GM23338 (cell line): ENCODE results near the gene MCM3. TPM values are rescaled to one million over a fixed set of nuclear protein-coding genes. Genes with fewer than 3 reads are reported as not detected.

Experiments used
- ATAC-seq: fragments of 200-7000 bp; cut with Tn5 transposase; 3 replicates; pipeline ENCODE4 v1.9.1; 2020
- DNase-seq: peaks from one replicate; pipeline ENCODE4 v3.0.0-alpha.2; 2015; ENCODE audit warnings: low spot score
- H2AFZ ChIP-seq: fragments of 200-600 bp; sonication (generic); 2 replicates; pipeline ENCODE4 v1.8.0; 2016; ENCODE audit warnings: antibody characterized with exemption, mild to moderate bottlenecking, moderate library complexity
- H3F3A ChIP-seq: fragments of 200-600 bp; sonication (generic); replicated peaks from 2 replicates; pipeline ENCODE4 v1.8.0; 2017; ENCODE audit warnings: antibody characterized with exemption, mixed run types, low read depth
- H3K27ac ChIP-seq: fragments of 200-600 bp; sonication (generic); 2 replicates; pipeline ENCODE4 v1.6.1; 2016; ENCODE audit warnings: low read depth
- H3K27me3 ChIP-seq: fragments of 200-600 bp; sonication (generic); 2 replicates; pipeline ENCODE4 v1.8.0; 2016; ENCODE audit warnings: mild to moderate bottlenecking, mixed run types, moderate library complexity; ENCODE audit not compliant: insufficient read depth
- H3K36me3 ChIP-seq: fragments of 200-600 bp; sonication (generic); 2 replicates; pipeline ENCODE4 v1.8.0; 2016; ENCODE audit warnings: mild to moderate bottlenecking; ENCODE audit not compliant: insufficient read depth
- H3K4me1 ChIP-seq: fragments of 200-600 bp; sonication (generic); 2 replicates; pipeline ENCODE4 v1.8.0; 2016; ENCODE audit warnings: mild to moderate bottlenecking, moderate library complexity; ENCODE audit not compliant: insufficient read depth
- H3K4me2 ChIP-seq: fragments of 200-600 bp; sonication (generic); 2 replicates; pipeline ENCODE4 v1.7.1; 2017; ENCODE audit warnings: mixed run types
- H3K4me3 ChIP-seq: fragments of 200-600 bp; sonication (generic); 2 replicates; pipeline ENCODE4 v1.6.1; 2016; ENCODE audit warnings: mixed run types
- H3K79me2 ChIP-seq: fragments of 200-600 bp; sonication (generic); replicated peaks from 2 replicates; pipeline ENCODE4 v1.8.0; 2017; ENCODE audit warnings: mild to moderate bottlenecking; ENCODE audit not compliant: insufficient read depth
- H3K9me2 ChIP-seq: fragments of 200-600 bp; sonication (generic); 2 replicates; pipeline ENCODE4 v1.8.0; 2017; ENCODE audit not compliant: insufficient read depth
- H4K20me1 ChIP-seq: fragments of 200-600 bp; sonication (generic); replicated peaks from 2 replicates; pipeline ENCODE4 v1.8.0; 2017; ENCODE audit warnings: mild to moderate bottlenecking; ENCODE audit not compliant: insufficient read depth
- H3K27ac Mint-ChIP-seq: 2 replicates; pipeline ENCODE4 v1.8.0; 2020; ENCODE audit warnings: inconsistent platforms, mild to moderate bottlenecking, moderate library complexity, mixed read lengths
- H3K27me3 Mint-ChIP-seq: 3 replicates; pipeline ENCODE4 v1.8.0; 2022; ENCODE audit warnings: low read depth, mild to moderate bottlenecking, moderate library complexity, mixed read lengths, inconsistent platforms; ENCODE audit not compliant: insufficient read depth, poor library complexity
- H3K36me3 Mint-ChIP-seq: 3 replicates; pipeline ENCODE4 v1.8.0; 2021; ENCODE audit warnings: low read depth, mild to moderate bottlenecking, inconsistent platforms, moderate library complexity, mixed read lengths
- H3K4me1 Mint-ChIP-seq: 3 replicates; pipeline ENCODE4 v1.8.0; 2020; ENCODE audit warnings: mild to moderate bottlenecking, inconsistent platforms, mixed read lengths
- H3K4me3 Mint-ChIP-seq: 3 replicates; pipeline ENCODE4 v1.8.0; 2021; ENCODE audit warnings: moderate library complexity, mild to moderate bottlenecking, inconsistent platforms, mixed read lengths
- H3K9me3 Mint-ChIP-seq: 3 replicates; pipeline ENCODE4 v1.8.0; 2020; ENCODE audit warnings: moderate library complexity, mild to moderate bottlenecking, inconsistent platforms, mixed read lengths
- CREB1 ChIP-seq: fragments of 250-450 bp; sonication (Bioruptor Pico); IDR thresholded peaks from 2 replicates; pipeline ENCODE4 v1.5.0; 2020; ENCODE audit warnings: low read depth, mild to moderate bottlenecking, moderate library complexity
- ETS1 ChIP-seq: IDR thresholded peaks from 2 replicates; pipeline ENCODE4 v1.6.1; 2016; ENCODE audit warnings: antibody characterized with exemption
- EZH2 ChIP-seq: fragments of 200-600 bp; sonication (generic); IDR thresholded peaks from one replicate; pipeline ENCODE4 v1.8.0; 2017; ENCODE audit warnings: antibody characterized with exemption, mild to moderate bottlenecking, low read depth; ENCODE audit not compliant: unreplicated experiment
- EZH2phosphoT487 ChIP-seq: fragments of 200-600 bp; sonication (generic); IDR thresholded peaks from one replicate; pipeline ENCODE4 v1.8.1; 2018; ENCODE audit warnings: antibody characterized with exemption; ENCODE audit not compliant: unreplicated experiment
- JUNB ChIP-seq: IDR thresholded peaks from one replicate; pipeline ENCODE4 v1.6.1; 2016; ENCODE audit warnings: antibody characterized with exemption; ENCODE audit not compliant: unreplicated experiment
- POLR2AphosphoS5 ChIP-seq: IDR thresholded peaks from 2 replicates; pipeline ENCODE4 v1.6.1; 2016; ENCODE audit warnings: antibody characterized with exemption, low read depth
- STAT1 ChIP-seq: IDR thresholded peaks from one replicate; pipeline ENCODE4 v1.6.1; 2016; ENCODE audit warnings: antibody characterized with exemption; ENCODE audit not compliant: unreplicated experiment
- long read RNA-seq: library from polyadenylated mRNA; unstranded; transcript quantifications from one replicate; pipeline ENCODE4 v2.0.0, GENCODE V29; 2020; ENCODE audit not compliant: unreplicated experiment
- polyA plus RNA-seq: library from polyadenylated mRNA; unstranded; fragments of >200 nt; fragmentation: Nextera tagmentation; extraction: Ambion mirVana; gene quantifications from 2 replicates; pipeline ENCODE4 v1.2.1, GENCODE V29; 2016
- total RNA-seq: library from RNA; depleted of rRNA; stranded (reverse); fragments of >200 nt; shearing (Covaris generic); gene quantifications from 2 replicates; pipeline ENCODE4 v1.2.3, GENCODE V29; 2014; rRNA removed
- TF ChIP-seq, protein P1 (sequence below), 2 experiments: fragments of 200-600 bp in 1 of 2; sonication (generic) in 1 of 2; conservative IDR thresholded peaks; 2 replicates each; pipeline versions ENCODE4 v1.5.1 to v1.6.1; 2016 to 2017; ENCODE audit warnings: antibody characterized with exemption in 2 of 2, low read depth in 2 of 2, mild to moderate bottlenecking in 2 of 2, moderate library complexity in 1 of 2
- TF ChIP-seq, protein P2 (sequence below): fragments of 250-450 bp; sonication (Bioruptor Pico); IDR thresholded peaks from 2 replicates; pipeline ENCODE4 v1.5.0; 2020; ENCODE audit warnings: mild to moderate bottlenecking, moderate library complexity

MCM3 gene
- total RNA-seq (328 and 369 TPM in 2 replicates), polyA plus RNA-seq (147 and 157 TPM in 2 replicates)
- long read RNA-seq, transcript MCM3-201 (17 exons, 3,083 nt): major isoform, 121 of 170 reads
- long read RNA-seq, partial matches to known transcripts: 34 of 170 reads
- long read RNA-seq, other reads (novel, unspliced or antisense): 14 of 170 reads

DNA sequence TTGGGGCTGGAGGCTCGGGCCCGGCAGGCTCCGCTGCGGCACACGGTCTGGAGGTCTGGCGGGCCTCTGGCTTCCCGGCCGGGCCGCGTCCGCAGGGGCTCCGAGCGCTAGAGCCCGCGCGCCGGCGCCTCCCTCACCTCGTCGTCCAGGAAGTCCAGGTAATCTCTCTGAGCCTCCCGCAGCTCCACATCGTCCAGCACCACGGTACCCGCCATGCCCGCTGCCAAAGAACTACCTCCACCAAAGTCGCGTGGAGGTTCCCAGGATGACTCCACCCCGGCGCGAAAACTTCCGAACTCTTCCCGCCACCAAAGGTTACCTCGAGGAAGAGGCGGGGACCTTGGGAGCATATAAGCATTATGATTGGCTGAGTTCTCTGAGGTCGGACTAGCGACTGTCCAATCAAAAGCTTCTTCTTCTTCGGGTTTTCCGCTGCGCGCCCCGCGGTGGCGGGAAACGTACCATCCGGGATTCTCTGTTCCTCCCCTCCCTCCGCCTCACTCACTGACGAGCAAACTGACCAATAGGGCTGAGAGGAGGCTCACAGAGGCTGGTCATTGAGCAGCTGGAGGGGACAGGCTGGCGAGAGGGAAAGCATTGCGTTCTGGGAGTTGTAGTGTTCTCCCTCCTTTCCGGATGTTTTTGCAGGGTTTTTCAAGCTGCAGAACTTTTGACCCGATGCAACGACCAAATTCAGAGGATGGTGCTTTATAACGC lies at the start of gene MCM3:
TSS of gene MCM3 (minus strand) at position 283 of the 717 bp plus-strand sequence. CDS start at position 215, 68 bp downstream.
- Mint-ChIP-seq H3K4me1 (peaks cover 20% of the 10 kb centered on the region), H3K9me3 (no peaks in the 10 kb centered on the region), H3K36me3 (peaks cover 43% of the 10 kb centered on the region), H3K27ac (0 out of 2 replicates have a peak within 1 kb of the TSS, but pooled peaks have one; percentile 68), H3K27me3 (peaks cover 6% of the 10 kb centered on the region), H3K4me3 (no peak within 1 kb of the TSS)
- Histone ChIP-seq H3K4me2 (peak within 1 kb of the TSS; percentile 78), H3K4me1 (peaks cover 20% of the 10 kb centered on the region; the same call in 1 of the 2 replicates), H3K4me3 (peak within 1 kb of the TSS; percentile 73), H4K20me1 (peaks cover 22% of the 10 kb centered on the region), H3F3A (no peaks in the 10 kb centered on the region), H3K27ac (peak within 1 kb of the TSS; percentile 79), H2AFZ (0 out of 2 replicates have a peak within 1 kb of the TSS, but pooled peaks have one; percentile 11), H3K27me3 (no peaks in the 10 kb centered on the region), H3K79me2 (peaks cover 48% of the 10 kb centered on the region), H3K36me3 (peaks cover 33% of the 10 kb centered on the region), H3K9me2 (no peaks in the 10 kb centered on the region)
- DNase-seq: peak; percentile 100
- ATAC-seq: peak; percentile 97
- peak; percentile 77; the same call in 1 of the 2 replicates for TF ChIP-seq ETS1
- TF ChIP-seq STAT1: no peak
- TF ChIP-seq CREB1 (CRISPR knock-in tag): peak; percentile 79
- TF ChIP-seq, protein P1, sequence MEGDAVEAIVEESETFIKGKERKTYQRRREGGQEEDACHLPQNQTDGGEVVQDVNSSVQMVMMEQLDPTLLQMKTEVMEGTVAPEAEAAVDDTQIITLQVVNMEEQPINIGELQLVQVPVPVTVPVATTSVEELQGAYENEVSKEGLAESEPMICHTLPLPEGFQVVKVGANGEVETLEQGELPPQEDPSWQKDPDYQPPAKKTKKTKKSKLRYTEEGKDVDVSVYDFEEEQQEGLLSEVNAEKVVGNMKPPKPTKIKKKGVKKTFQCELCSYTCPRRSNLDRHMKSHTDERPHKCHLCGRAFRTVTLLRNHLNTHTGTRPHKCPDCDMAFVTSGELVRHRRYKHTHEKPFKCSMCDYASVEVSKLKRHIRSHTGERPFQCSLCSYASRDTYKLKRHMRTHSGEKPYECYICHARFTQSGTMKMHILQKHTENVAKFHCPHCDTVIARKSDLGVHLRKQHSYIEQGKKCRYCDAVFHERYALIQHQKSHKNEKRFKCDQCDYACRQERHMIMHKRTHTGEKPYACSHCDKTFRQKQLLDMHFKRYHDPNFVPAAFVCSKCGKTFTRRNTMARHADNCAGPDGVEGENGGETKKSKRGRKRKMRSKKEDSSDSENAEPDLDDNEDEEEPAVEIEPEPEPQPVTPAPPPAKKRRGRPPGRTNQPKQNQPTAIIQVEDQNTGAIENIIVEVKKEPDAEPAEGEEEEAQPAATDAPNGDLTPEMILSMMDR (conservative IDR thresholded peaks at IDR 0.05; ENCODE audit: low read depth in 2 of 2): no peak
- TF ChIP-seq POLR2AphosphoS5: peak; percentile 89

DNA sequence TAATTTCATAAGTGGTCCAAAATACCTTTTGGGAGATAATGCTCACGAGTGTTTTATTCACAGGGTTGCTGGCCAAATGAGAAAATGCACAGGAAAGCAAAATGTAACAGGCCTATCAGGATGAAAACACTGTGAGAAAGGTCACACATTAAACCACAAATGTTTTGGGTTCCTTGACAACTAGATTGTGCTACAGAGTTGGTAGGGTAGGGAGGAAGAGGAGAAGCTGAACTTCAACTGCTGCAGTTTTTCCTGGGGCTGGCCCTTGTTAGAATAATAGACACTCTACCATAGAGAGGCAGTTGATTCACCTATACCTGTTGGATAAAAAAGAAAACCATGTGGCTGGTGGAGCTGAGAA lies 49.3 kb upstream of the MCM3 start:
- Histone ChIP-seq H3K27ac (no peak overlapping the region), H3K4me2 (no peak overlapping the region), H3K27me3 (no peaks in the 10 kb centered on the region), H3K4me1 (peaks cover 4% of the 10 kb centered on the region; the same call in 1 of the 2 replicates), H4K20me1 (no peaks in the 10 kb centered on the region), H3F3A (no peaks in the 10 kb centered on the region), H3K36me3 (no peaks in the 10 kb centered on the region), H3K4me3 (no peak overlapping the region), H3K79me2 (no peaks in the 10 kb centered on the region), H2AFZ (0 out of 2 replicates have a peak overlapping the region, but pooled peaks have one; percentile 32), H3K9me2 (0 out of 2 replicates have a peak, but pooled peaks cover 3% of the 10 kb centered on the region)
- Mint-ChIP-seq H3K36me3 (no peaks in the 10 kb centered on the region), H3K4me3 (no peak overlapping the region), H3K4me1 (peaks cover 12% of the 10 kb centered on the region), H3K27me3 (peaks cover 1% of the 10 kb centered on the region), H3K9me3 (no peaks in the 10 kb centered on the region), H3K27ac (no peak overlapping the region)
- ATAC-seq: no peak
- no peak for DNase-seq
- TF ChIP-seq JUNB (no peak), EZH2phosphoT487 (no peak), ETS1 (no peak), EZH2 (no peak)
- TF ChIP-seq, protein P2, sequence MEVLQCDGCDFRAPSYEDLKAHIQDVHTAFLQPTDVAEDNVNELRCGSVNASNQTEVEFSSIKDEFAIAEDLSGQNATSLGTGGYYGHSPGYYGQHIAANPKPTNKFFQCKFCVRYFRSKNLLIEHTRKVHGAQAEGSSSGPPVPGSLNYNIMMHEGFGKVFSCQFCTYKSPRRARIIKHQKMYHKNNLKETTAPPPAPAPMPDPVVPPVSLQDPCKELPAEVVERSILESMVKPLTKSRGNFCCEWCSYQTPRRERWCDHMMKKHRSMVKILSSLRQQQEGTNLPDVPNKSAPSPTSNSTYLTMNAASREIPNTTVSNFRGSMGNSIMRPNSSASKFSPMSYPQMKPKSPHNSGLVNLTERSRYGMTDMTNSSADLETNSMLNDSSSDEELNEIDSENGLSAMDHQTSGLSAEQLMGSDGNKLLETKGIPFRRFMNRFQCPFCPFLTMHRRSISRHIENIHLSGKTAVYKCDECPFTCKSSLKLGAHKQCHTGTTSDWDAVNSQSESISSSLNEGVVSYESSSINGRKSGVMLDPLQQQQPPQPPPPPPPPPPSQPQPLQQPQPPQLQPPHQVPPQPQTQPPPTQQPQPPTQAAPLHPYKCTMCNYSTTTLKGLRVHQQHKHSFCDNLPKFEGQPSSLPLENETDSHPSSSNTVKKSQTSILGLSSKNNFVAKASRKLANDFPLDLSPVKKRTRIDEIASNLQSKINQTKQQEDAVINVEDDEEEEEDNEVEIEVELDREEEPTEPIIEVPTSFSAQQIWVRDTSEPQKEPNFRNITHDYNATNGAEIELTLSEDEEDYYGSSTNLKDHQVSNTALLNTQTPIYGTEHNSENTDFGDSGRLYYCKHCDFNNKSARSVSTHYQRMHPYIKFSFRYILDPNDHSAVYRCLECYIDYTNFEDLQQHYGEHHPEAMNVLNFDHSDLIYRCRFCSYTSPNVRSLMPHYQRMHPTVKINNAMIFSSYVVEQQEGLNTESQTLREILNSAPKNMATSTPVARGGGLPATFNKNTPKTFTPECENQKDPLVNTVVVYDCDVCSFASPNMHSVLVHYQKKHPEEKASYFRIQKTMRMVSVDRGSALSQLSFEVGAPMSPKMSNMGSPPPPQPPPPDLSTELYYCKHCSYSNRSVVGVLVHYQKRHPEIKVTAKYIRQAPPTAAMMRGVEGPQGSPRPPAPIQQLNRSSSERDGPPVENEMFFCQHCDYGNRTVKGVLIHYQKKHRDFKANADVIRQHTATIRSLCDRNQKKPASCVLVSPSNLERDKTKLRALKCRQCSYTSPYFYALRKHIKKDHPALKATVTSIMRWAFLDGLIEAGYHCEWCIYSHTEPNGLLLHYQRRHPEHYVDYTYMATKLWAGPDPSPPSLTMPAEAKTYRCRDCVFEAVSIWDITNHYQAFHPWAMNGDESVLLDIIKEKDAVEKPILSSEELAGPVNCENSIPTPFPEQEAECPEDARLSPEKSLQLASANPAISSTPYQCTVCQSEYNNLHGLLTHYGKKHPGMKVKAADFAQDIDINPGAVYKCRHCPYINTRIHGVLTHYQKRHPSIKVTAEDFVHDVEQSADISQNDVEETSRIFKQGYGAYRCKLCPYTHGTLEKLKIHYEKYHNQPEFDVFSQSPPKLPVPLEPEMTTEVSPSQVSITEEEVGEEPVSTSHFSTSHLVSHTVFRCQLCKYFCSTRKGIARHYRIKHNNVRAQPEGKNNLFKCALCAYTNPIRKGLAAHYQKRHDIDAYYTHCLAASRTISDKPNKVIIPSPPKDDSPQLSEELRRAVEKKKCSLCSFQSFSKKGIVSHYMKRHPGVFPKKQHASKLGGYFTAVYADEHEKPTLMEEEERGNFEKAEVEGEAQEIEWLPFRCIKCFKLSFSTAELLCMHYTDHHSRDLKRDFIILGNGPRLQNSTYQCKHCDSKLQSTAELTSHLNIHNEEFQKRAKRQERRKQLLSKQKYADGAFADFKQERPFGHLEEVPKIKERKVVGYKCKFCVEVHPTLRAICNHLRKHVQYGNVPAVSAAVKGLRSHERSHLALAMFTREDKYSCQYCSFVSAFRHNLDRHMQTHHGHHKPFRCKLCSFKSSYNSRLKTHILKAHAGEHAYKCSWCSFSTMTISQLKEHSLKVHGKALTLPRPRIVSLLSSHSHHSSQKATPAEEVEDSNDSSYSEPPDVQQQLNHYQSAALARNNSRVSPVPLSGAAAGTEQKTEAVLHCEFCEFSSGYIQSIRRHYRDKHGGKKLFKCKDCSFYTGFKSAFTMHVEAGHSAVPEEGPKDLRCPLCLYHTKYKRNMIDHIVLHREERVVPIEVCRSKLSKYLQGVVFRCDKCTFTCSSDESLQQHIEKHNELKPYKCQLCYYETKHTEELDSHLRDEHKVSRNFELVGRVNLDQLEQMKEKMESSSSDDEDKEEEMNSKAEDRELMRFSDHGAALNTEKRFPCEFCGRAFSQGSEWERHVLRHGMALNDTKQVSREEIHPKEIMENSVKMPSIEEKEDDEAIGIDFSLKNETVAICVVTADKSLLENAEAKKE (CRISPR knock-in tag): no peak
